B cell (primary cell): ENCODE data around the gene CLCNKB. TPM values are rescaled to one million over a fixed set of nuclear protein-coding genes. Genes with fewer than 3 reads are reported as not detected.

ENCODE experiments used
- ATAC-seq: fragments of 200-7000 bp; cut with Tn5 transposase; one replicate; pipeline ENCODE4 v1.10.0; 2021; ENCODE audit warnings: low read depth, mild to moderate bottlenecking, moderate number of reproducible peaks, moderate library complexity
- CTCF ChIA-PET: fragments of 350-600 bp; sonication (Branson Sonifier 250); formaldehyde crosslinking; loops from one replicate; lab custom pipeline; 2021; ENCODE audit warnings: antibody characterized with exemption, inconsistent platforms; lab: Charles Lee
- POLR2A ChIA-PET: fragments of 350-600 bp; sonication (Branson Sonifier 250); formaldehyde crosslinking; loops from one replicate; lab custom pipeline; 2021; ENCODE audit warnings: antibody characterized with exemption; lab: Charles Lee
- DNase-seq: peaks from one replicate; pipeline ENCODE4 v3.0.0; 2013
- H2AFZ ChIP-seq: 2 replicates; pipeline ENCODE4 v1.6.1; 2012; ENCODE audit warnings: mild to moderate bottlenecking, low read depth, low read length; ENCODE audit not compliant: insufficient read depth, poor library complexity, severe bottlenecking
- H3K27ac ChIP-seq, 2 donors: 1 replicate in 1 of 2; 2 replicates in 1 of 2; pipeline ENCODE4 v1.5.1; 2012 to 2013; ENCODE audit warnings: low read length in 2 of 2, mild to moderate bottlenecking in 2 of 2, moderate library complexity in 1 of 2
- H3K27me3 ChIP-seq, 4 experiments: fragments of 200-600 bp in 1 of 4; sonication (generic) in 1 of 4; replicated peaks in 1 of 4; 1 replicate in 2 of 4; 2 replicates in 2 of 4; pipeline versions ENCODE4 v1.6.1 to v1.7.0; 2013 to 2016; ENCODE audit warnings: low read length in 3 of 4, mild to moderate bottlenecking in 2 of 4, mixed read lengths in 1 of 4, moderate library complexity in 1 of 4; ENCODE audit not compliant: insufficient read depth in 4 of 4, control insufficient read depth in 3 of 4; ENCODE audit errors: control extremely low read depth in 1 of 4
- H3K36me3 ChIP-seq, 2 experiments: replicated peaks in 1 of 2; 1 replicate in 1 of 2; 2 replicates in 1 of 2; pipeline versions ENCODE4 v1.6.1 to v1.7.1; 2013; ENCODE audit warnings: low read length in 1 of 2; ENCODE audit not compliant: insufficient read depth in 2 of 2, control insufficient read depth in 1 of 2; ENCODE audit errors: control extremely low read depth in 1 of 2, extremely low read depth in 1 of 2
- H3K4me1 ChIP-seq, 2 donors: fragments of 200-600 bp in 1 of 2; sonication (generic) in 1 of 2; 1 replicate in 1 of 2; 2 replicates in 1 of 2; pipeline versions ENCODE4 v1.5.1 to v1.6.1; 2013 to 2017; ENCODE audit warnings: low read length in 2 of 2; ENCODE audit not compliant: control insufficient read depth in 2 of 2, insufficient read depth in 2 of 2
- H3K4me2 ChIP-seq: replicated peaks from 2 replicates; pipeline ENCODE3; 2012; ENCODE audit warnings: mild to moderate bottlenecking, low read depth, low read length; ENCODE audit not compliant: poor library complexity, severe bottlenecking
- H3K4me3 ChIP-seq, 5 experiments: fragments of 200-600 bp in 1 of 5; sonication (generic) in 1 of 5; 1 replicate in 3 of 5; 2 replicates in 2 of 5; pipeline versions ENCODE4 v1.5.1 to v1.7.0; 2011 to 2016; ENCODE audit warnings: low read length in 4 of 5, mild to moderate bottlenecking in 4 of 5, low read depth in 2 of 5, control low read depth in 1 of 5, moderate library complexity in 1 of 5; ENCODE audit not compliant: insufficient read depth in 1 of 5; ENCODE audit errors: control extremely low read depth in 1 of 5, extremely low read depth in 1 of 5
- H3K79me2 ChIP-seq: fragments of 200-600 bp; sonication (generic); one replicate; pipeline ENCODE4 v1.6.0; 2016; ENCODE audit warnings: low read length; ENCODE audit not compliant: control insufficient read depth, insufficient read depth
- H3K9ac ChIP-seq: fragments of 200-600 bp; sonication (generic); 2 replicates; pipeline ENCODE4 v1.6.1; 2017; ENCODE audit warnings: mild to moderate bottlenecking, low read length, moderate library complexity
- H3K9me3 ChIP-seq, 3 donors: one replicate each; pipeline versions ENCODE4 v1.6.1 to v1.7.1; 2013; ENCODE audit warnings: low read length in 2 of 3; ENCODE audit not compliant: control insufficient read depth in 2 of 3, insufficient read depth in 1 of 3; ENCODE audit errors: control extremely low read depth in 1 of 3
- H4K20me1 ChIP-seq: 2 replicates; pipeline ENCODE4 v1.6.0; 2012; ENCODE audit warnings: mild to moderate bottlenecking, low read length; ENCODE audit not compliant: insufficient read depth, control insufficient read depth, poor library complexity, severe bottlenecking
- H3K27ac Mint-ChIP-seq: one replicate; pipeline ENCODE4 v1.8.0; 2021; ENCODE audit warnings: mixed read lengths
- H3K27me3 Mint-ChIP-seq: one replicate; pipeline ENCODE4 v1.8.0; 2021; ENCODE audit warnings: mixed read lengths
- H3K4me1 Mint-ChIP-seq: one replicate; pipeline ENCODE4 v1.8.0; 2021; ENCODE audit warnings: mixed read lengths
- H3K4me3 Mint-ChIP-seq: one replicate; pipeline ENCODE4 v1.8.0; 2021; ENCODE audit warnings: mixed read lengths
- H3K9me3 Mint-ChIP-seq: one replicate; pipeline ENCODE4 v1.8.0; 2022; ENCODE audit warnings: mixed read lengths; ENCODE audit not compliant: insufficient read depth
- EZH2 ChIP-seq: IDR thresholded peaks from 2 replicates; pipeline ENCODE4 v1.6.1; 2012; ENCODE audit warnings: borderline replicate concordance, low read depth, mild to moderate bottlenecking, moderate library complexity, low read length; ENCODE audit not compliant: insufficient read depth, poor library complexity, severe bottlenecking
- WGBS: methylation state at CpG from one replicate; pipeline ENCODE4 v1.1.5; 2013; ENCODE audit warnings: missing lambda C conversion rate; ENCODE audit not compliant: insufficient coverage; 5-methylcytosine and 5-hydroxymethylcytosine counted together
- intact Hi-C: fragments of 100-400 bp; cut with micrococcal nuclease; formaldehyde crosslinking; loops from one replicate; pipeline ENCODE4 v1.10.0; 2022
- polyA plus RNA-seq: library from polyadenylated mRNA; depleted of rRNA; stranded (reverse); fragments of >200 nt; gene quantifications from 2 replicates; pipeline ENCODE4 v1.2.3, GENCODE V29; 2012
- total RNA-seq, 2 donors: library from RNA; stranded (reverse); fragments of 120-200 nt in 1 of 2; gene quantifications; 1 replicate in 1 of 2; 2 replicates in 1 of 2; pipeline versions ENCODE4 v1.2.3 to v1.2.4, GENCODE V29; 2013 to 2022
- TF ChIP-seq, protein P1 (sequence below): fragments of 200-600 bp; IDR thresholded peaks from one replicate; pipeline ENCODE4 v1.8.0; 2022; ENCODE audit warnings: antibody characterized with exemption, mild to moderate bottlenecking

CLCNKB gene
- total and polyA plus RNA-seq, 2 donors (not counting 1 experiment from before 2014, with no cell fraction given), result not detected

DNA sequence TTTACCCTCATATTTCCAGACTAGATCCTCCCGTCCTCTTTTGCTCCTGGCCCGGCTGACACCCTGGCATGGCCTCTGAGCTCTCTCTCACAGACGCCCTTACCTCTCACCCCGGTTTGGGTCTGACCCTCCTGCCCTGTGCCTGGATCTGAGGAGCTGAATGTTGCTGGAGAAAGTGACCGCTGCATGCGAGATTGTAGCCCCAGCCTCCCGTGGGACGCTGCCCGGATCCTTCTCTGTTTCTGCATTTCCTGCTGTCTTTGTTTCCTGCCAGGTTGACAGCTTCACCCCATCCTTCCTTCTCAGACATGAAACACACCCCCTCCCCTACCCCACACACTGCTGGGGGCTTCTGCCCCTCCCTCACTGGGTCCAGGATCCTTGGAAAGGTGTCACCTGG lies 20.3 kb downstream of the CLCNKB start:
- CTCF ChIA-PET, result interaction anchor here (1.1 kb wide), 1 partner anchor 9 kb away, joined by 4 read pairs; the partner anchor contains the start of gene FAM131C
- Histone ChIP-seq H3K4me2 (no peak overlapping the region), H3K27ac (no peak overlapping the region), H2AFZ (no peak overlapping the region), H4K20me1 (no peaks in the 10 kb centered on the region), H3K79me2 (no peaks in the 10 kb centered on the region), H3K36me3 (no peaks in the 10 kb centered on the region), H3K9me3 (no peaks in the 10 kb centered on the region), H3K27me3 (peaks cover 0 to 6% (median 0%) of the 10 kb centered on the region in 4 experiments), H3K4me3 (no peak overlapping the region), H3K9ac (no peak overlapping the region), H3K4me1 (no peaks in the 10 kb centered on the region)
- TF ChIP-seq EZH2, result no peak
- TF ChIP-seq, protein P1, sequence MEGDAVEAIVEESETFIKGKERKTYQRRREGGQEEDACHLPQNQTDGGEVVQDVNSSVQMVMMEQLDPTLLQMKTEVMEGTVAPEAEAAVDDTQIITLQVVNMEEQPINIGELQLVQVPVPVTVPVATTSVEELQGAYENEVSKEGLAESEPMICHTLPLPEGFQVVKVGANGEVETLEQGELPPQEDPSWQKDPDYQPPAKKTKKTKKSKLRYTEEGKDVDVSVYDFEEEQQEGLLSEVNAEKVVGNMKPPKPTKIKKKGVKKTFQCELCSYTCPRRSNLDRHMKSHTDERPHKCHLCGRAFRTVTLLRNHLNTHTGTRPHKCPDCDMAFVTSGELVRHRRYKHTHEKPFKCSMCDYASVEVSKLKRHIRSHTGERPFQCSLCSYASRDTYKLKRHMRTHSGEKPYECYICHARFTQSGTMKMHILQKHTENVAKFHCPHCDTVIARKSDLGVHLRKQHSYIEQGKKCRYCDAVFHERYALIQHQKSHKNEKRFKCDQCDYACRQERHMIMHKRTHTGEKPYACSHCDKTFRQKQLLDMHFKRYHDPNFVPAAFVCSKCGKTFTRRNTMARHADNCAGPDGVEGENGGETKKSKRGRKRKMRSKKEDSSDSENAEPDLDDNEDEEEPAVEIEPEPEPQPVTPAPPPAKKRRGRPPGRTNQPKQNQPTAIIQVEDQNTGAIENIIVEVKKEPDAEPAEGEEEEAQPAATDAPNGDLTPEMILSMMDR, result no peak
- H3K4me3 Mint-ChIP-seq, result no peak overlapping the region
- POLR2A ChIA-PET, result interaction anchor here (0.6 kb wide), 1 partner anchor 128 kb away, joined by 6 read pairs; no protein-coding TSS in a partner anchor
- DNase-seq, result no peak
- WGBS, result 44% methylated on average over 9 of the region's 9 CpGs
- H3K27ac Mint-ChIP-seq, result no peak overlapping the region
- H3K4me1 Mint-ChIP-seq, result no peaks in the 10 kb centered on the region
- ATAC-seq, result no peak
- H3K9me3 Mint-ChIP-seq, result no peaks in the 10 kb centered on the region
- H3K27me3 Mint-ChIP-seq, result peaks cover 37% of the 10 kb centered on the region
- intact Hi-C loops, result no loop called here

DNA sequence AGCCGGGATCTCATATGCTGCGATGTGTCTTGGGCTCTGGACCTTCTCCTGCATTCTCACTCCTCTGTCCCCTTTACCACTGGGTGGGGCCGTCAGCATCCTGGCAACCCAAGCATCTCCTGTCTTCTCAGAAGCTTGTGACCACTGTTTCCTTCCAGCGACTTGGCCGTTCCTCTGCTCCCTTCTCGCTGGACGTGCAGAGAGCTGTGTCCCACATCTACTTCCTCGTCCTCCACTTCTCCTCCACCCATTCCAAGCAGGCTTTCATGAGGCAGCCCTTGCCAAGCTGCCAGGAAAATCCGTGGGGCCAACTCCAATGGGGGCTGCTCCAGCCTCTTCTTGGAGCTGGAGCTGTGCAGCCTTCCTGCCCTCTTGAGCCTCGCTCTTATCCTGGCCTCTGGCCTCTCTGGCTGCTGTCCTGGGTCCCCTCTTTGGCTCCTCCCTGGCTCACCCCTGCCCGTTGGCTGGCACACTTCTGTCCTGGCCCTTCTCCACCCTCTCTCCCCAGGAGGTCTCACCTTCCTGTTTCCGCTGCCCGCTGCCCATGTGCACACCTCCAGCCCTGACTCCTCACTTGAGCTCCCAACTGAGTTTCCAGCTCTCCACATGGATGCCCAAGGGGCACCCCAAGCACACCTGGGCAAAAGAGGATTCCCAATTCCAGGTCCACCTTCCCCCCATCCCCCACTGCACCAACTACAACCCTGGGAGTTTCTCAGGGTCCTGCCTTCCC lies 21.1 kb downstream of the CLCNKB start:
- no peaks in the 10 kb centered on the region for H3K36me3 ChIP-seq
- CTCF ChIA-PET, result interaction anchor here (1.1 kb wide), 1 partner anchor 9 kb away, joined by 4 read pairs; the partner anchor contains the start of gene FAM131C
- ATAC-seq, result no peak

More for the DNA sequence above, 21.1 kb downstream of the CLCNKB start:
- Histone ChIP-seq H3K9me3 (no peaks in the 10 kb centered on the region), H3K4me2 (no peak overlapping the region), H3K27ac (no peak overlapping the region), H4K20me1 (no peaks in the 10 kb centered on the region), H3K9ac (no peak overlapping the region), H2AFZ (no peak overlapping the region), H3K27me3 (peaks cover 0 to 6% (median 0%) of the 10 kb centered on the region in 4 experiments), H3K79me2 (no peaks in the 10 kb centered on the region), H3K4me1 (no peaks in the 10 kb centered on the region), H3K4me3 (no peak overlapping the region)
- H3K27me3 Mint-ChIP-seq, result peaks cover 38% of the 10 kb centered on the region
- TF ChIP-seq EZH2, result no peak
- TF ChIP-seq, protein P1, result no peak
- POLR2A ChIA-PET, result interaction anchor here (0.6 kb wide), 1 partner anchor 129 kb away, joined by 6 read pairs; no protein-coding TSS in a partner anchor
- H3K4me1 Mint-ChIP-seq, result no peaks in the 10 kb centered on the region
- intact Hi-C loops, result no loop called here
- WGBS, result 42% methylated on average over 13 of the region's 13 CpGs
- no peak overlapping the region for H3K27ac Mint-ChIP-seq
- DNase-seq, result no peak
- no peaks in the 10 kb centered on the region for H3K9me3 Mint-ChIP-seq
- no peak overlapping the region for H3K4me3 Mint-ChIP-seq
